Central memory CD4-positive, alpha-beta T cell (primary cell): ENCODE data around the gene AKAP10.
"Not testable (repeated sequence)": the region's sequence is repeated elsewhere in the genome, so short reads cannot be mapped to it uniquely, and the experiment has no call there.

Experiments
- DNase-seq: peaks from one replicate; pipeline ENCODE4 v3.0.0; 2022
- total RNA-seq, 3 experiments: gene quantifications; one replicate each; lab custom pipeline; 2026; lab: John Stamatoyannopoulos, UW

AKAP10 gene
- 52.6 to 72.5 (median 61.4) reads per million in 3 experiments for total RNA-seq

GRCh38 chr17:19977293-19978208 lies at the start of gene AKAP10:
Gene AKAP10, minus strand, starts transcription at chr17:19977828. Its CDS starts 149 bp downstream, at chr17:19977679.
- DNase-seq: peak; percentile 85

- DNase-seq: no peak
Observed at GRCh38 chr17:20026960-20027359, 49.3 kb upstream of the AKAP10 start.

GRCh38 chr17:20022701-20023100 lies 45.1 kb upstream of the AKAP10 start:
- DNase-seq: no peak

- DNase-seq: not testable (repeated sequence)
Observed at GRCh38 chr17:20016475-20016992, 38.9 kb upstream of the AKAP10 start.

GRCh38 chr17:20012017-20012536 lies 34.4 kb upstream of the AKAP10 start:
- DNase-seq: no peak

- DNase-seq: no peak
Observed at GRCh38 chr17:20010936-20011335, 33.3 kb upstream of the AKAP10 start.

- peak; percentile 6 for DNase-seq
Observed at GRCh38 chr17:20010099-20010863, 32.7 kb upstream of the AKAP10 start.

GRCh38 chr17:20009302-20010098 lies 31.9 kb upstream of the AKAP10 start, which contains the start of gene SPECC1:
Gene SPECC1, plus strand, starts transcription at chr17:20009359. Its CDS starts 87,293 bp downstream, at chr17:20096652.
- peak; percentile 83 for DNase-seq

GRCh38 chr17:20009052-20009301 lies 31.3 kb upstream of the AKAP10 start:
- no peak for DNase-seq

GRCh38 chr17:20008242-20009051 lies 30.8 kb upstream of the AKAP10 start:
- no peak for DNase-seq

GRCh38 chr17:19996502-19996901 lies 18.9 kb upstream of the AKAP10 start:
- DNase-seq: no peak

GRCh38 chr17:19996086-19996485 lies 18.5 kb upstream of the AKAP10 start:
- no peak for DNase-seq

- DNase-seq: peak; percentile 71
Observed at GRCh38 chr17:19992803-19993713, 15.4 kb upstream of the AKAP10 start.

GRCh38 chr17:19991252-19991885 lies 13.7 kb upstream of the AKAP10 start:
- DNase-seq: no peak

GRCh38 chr17:19987897-19988296 lies 10.3 kb upstream of the AKAP10 start:
- DNase-seq: no peak

- no peak for DNase-seq
Observed at GRCh38 chr17:19986941-19987861, 9.6 kb upstream of the AKAP10 start.

- DNase-seq: no peak
Observed at GRCh38 chr17:19979917-19980770, 2.5 kb upstream of the AKAP10 start.

GRCh38 chr17:19978805-19979211 lies 1.2 kb upstream of the AKAP10 start:
- no peak for DNase-seq
